ENCODE results near the gene SLC35G3.
A peak's percentile ranks its signal among the peaks of the same experiment; 100 is the strongest.
"Not testable (repeated sequence)": the region's sequence is repeated elsewhere in the genome, so short reads cannot be mapped to it uniquely, and the experiment has no call there.

SLC35G3 gene

DNA sequence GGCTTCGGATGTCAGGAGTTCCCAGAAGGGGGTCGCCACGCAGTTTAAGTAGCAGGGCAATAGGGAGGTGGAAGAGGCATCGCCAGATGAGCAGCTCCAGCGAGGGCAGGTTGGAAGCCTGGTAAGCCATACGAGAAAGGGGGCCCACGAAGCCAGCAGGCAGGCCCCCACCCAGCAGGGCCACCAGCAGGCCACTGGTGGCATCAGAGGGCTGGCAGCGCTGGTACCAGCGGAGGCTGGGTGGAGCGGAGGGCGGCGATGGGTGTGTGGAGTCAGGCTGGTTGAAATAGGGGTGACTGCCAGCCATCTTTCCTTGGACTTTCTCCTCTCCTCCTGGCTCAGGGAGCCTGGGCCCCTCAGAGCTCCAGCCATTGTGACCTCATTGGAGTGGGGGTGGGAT is at the start of gene SLC35G3:
SLC35G3 (minus strand) TSS at position 393 of the 400 bp plus-strand sequence; CDS start at position 307, 86 bp downstream.
- not testable (repeated sequence) for DNase-seq

DNA sequence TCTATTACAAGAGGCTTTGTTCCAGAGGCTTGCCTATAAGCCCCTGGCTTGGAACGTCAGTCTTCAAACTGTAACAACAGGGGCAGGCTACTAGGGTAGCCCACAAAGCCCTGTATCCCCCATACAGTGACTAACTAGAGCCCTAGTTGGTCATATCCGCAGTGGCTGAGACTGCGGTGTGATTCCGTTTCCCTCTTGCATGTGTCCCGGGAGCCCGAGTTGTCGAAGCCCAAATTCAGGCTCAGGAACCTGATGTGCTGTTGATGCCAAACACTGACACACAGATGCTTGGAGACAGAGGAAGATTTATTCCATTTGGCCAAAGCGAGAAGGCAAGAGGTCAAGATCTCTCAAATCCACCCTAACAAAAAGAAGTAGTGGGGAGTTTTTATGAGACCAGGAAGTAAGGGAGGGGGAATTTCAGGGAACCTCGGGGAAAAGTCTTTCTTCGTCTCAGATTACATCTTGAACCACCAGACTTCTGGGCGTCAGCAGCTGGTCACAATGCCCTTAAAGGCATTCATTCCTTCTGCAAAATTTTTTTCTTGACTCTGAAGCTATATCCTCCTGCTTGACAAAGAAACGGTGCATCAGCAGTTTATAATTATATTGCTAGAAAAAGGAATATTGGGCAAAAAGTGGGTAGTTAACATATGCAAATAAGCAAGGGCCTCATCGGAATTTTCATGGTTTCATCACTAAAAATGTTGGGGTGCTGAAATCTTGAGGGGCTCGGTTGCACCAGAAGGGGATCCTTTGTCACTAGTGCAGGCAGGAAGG is 49.6 kb upstream of the SLC35G3 start:
- peak in 1 of 4 experiments; percentile 33 for DNase-seq

DNA sequence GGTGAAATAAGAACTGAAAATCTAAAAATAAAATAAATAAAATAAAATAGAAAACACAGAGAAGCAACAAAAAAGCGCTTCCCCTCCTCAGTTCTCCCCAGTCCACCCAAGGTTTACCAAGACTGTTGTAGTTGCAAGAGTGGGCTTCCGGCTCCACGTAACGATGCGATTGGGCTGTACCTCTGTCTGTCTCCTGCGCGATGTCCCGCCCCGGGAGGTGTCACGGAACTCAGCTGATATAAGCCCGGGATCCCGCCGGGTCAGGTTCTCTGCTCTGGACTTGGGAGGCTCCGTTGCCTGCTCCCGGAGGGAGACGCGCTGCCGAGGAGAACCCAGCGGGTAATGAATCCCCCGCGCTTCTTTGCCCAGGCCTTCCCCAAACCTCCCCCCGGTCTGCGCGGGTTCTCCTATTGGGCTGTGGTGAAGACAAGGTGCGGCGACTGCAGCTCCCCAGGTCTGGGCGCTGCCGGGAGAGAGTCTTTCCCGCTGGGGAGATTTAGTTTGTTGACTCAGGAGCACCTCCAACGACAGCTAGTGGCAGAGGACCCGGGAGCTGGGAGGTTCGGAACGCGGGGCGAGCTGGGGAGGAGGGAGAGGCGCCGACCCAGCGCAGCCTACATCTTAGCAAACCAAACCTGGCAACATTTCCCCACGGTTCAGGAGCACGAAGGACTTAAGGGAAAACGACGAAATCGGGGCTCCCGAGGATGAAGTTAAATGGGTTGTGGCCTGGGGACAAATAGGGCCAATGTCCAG is 48.8 kb upstream of the SLC35G3 start, which contains the start of gene SLFN5:
SLFN5 (plus strand) TSS at position 268 of the 756 bp plus-strand sequence. CDS start 15,619 bp downstream, outside the sequence.
- peak; percentile 78 to 90 (median 88) for DNase-seq

DNA sequence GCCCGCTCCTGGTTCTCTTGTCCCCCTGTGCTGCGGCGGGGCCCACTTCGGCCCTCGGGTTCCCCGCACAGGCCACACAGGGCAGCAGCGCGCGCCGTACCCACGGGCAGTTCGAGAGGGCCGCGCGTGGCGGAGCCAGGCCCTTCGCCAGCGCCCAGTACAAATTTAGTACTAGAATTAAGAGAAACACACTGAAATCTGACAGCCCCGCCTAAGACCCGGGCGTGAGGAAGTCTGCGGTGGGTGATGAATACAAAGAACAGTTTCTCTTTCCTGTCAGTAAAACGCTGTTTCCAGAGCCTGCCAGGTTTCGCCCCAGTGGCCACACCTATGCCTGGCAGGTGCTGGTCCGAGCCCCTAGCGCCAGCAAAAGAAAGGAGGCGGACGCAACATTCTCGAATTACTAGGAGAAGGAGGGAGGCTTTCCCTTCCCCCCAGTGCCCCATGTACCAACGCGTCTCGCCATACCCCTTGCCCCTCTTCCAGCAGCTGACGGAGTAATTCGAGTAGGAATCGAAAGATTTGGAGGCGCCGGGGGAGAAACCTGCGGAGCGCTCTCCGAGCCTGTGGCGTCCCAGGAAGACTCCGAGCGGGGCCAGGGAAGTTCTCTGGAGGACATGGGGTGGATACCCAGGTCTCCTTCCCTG is 48.1 kb upstream of the SLC35G3 start:
- peak; percentile 60 to 75 (median 66) for DNase-seq

DNA sequence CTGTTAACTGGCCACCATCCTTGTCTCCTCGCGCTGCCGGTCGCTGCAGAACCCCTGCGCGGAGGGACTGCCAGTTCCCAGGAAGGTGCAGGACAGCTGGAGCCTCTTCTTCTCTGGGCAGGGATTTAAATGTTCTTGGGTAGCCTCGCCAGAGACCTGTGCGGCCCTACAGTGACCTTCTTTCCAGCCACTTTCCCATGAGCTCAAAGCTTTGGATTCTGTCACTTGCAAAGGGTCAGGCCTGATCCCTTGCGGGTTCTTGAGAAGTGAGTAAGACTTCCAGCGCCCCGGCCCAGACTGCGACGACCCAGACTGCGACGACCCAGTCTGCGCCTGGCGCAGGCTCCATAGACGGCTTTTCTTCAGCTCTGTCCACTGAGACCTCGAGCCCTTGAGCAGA is 47.3 kb upstream of the SLC35G3 start:
- peak in 2 of 4 experiments; percentile 11 to 19 for DNase-seq

DNA sequence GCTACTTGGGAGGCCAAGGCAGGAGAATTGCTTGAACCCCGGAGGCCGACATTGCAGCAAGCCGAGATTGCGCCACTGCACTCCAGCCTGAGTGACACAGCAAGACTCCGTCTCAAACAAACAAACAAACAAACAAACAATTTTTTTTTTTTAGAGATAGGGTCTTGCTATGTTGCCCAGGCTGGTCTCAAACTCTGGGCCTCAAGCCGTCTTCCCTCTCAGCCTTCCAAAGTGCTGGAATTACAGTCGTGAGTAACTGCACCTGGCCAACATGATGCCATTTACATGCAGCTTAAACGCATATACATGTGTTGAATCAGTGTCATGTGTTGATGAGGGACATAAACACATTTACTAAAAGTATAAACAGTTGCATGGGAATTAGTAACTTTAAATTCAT is 46.7 kb upstream of the SLC35G3 start:
- DNase-seq: no peak

DNA sequence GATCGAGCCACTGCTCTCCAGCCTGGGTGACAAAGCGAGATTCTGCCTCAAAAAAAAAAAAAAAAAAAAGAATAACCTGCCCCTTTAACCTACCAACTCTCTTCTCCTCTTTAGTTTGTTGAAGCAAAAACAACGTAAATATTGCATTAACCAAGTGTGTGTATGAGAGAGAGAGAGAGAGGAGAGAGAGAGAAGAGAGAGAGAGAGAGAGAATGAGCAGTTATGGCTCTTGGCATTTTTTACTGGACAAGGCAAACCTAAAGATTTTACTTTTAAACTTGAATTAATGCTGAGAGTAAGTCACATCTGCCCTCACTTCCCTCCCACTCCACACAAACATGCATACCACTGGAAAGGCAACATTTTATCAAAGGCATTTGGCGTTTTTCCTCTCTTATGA is 45.6 kb upstream of the SLC35G3 start:
- DNase-seq: no peak

DNA sequence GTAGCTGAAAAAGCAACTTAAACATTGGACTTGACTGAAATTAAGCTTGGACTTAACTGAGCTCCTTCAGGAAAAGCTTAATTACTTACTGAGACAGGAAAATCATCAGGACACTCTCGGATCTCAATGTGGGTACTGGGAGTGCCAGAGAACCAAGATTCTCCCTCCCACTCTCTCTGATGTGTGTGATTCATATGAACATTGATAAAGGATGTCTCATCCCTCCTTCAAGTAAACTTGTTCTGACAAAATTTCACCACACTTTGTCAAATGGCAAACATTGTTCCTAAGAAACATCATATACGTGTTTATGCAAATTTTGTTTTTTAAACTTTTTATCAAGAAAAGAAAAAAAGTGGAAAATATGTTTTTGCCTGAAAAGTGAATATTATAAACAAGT is 44.6 kb upstream of the SLC35G3 start:
- no peak for DNase-seq

DNA sequence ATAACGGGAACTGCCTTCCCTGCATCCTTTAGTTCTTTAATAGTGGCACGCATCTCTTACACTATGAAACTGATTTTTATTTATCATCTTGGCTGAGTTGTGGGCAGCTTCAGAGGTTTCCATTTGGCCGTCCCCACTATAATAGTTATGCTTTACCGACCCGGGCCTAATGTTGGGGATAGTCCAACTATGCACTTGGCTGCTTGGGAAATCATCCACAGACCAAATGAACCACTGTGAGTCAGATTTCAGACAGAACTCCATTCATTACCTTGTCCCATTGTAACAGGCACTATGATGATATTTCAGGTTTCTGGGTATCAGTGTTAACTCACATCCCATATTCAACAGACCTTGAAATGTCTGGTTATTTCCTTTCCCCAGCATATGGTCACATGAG is 42.6 kb upstream of the SLC35G3 start:
- no peak for DNase-seq

DNA sequence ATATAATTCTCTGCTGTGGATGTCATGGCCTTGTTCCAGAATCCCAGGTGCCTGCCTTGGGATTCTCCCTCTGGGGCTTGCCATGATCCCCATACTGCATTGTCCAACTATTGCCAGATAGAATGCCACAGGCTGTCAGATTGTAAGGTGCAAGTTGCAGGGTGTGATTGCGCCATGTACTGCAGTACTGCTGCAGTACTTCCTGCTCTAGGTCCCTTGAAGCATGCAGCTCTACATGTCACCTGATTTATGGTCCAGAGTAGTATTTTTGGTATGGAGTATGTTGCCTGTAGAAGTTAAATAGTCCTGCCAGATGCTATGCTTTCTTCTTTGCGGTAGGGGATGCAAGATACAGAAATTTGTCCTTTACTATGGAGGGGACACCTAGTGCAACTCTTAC is 41.7 kb upstream of the SLC35G3 start:
- no peak for DNase-seq

DNA sequence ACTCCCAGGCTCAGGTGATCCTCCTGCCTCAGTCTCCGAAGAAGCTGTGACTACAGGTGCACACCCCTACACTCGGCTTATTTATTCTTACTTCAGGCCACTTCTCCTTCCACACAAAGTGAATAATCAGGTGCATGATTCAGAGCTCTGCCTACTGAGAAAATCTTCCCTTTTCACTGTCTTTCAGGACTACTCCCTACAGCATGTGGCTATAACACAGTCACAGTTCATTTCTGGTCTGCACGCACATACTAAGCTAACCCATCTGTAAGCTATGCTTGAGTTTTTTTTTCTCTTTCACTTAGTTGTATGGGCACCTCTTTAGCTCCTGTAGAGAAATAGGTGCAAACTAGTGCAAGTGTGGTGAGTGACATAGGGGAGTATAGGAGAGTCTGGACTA is 41.1 kb upstream of the SLC35G3 start:
- DNase-seq: no peak

DNA sequence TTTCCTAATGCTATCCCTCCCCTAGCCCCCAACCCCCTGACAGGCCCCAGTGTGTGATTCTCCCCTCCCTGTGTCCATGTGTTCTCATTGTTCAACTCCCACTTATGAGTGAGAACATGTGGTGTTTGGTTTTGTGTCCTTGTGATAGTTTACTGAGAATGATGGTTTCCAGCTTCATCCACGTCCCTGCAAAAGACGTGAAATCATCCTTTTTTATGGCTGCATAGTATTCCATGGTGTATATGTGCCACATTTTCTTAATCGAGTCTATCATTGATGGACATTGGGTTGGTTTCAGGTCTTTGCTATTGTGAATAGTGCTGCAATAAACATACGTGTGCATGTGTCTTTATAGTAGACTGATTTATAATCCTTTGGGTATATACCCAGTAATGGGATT is 40.1 kb upstream of the SLC35G3 start:
- not testable (repeated sequence) for DNase-seq

DNA sequence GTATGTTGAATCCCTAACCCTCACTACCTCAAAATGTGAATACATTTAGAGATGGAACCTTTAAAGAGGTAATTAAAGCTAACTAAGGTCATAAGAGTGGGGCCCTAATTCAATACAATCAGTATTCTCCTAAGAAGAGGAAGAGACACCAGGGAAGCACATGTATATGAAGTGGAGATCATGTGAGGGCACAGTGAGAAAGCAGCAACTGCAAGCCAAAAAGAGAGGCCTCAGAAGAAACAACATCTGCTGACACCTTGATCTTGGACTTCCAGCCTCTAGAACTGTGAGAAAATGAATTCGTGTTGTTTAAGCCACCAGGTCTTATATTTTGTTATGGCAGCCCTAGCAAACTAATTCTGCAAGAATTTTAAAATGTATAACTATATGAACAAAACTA is 35.4 kb upstream of the SLC35G3 start:
- DNase-seq: no peak

DNA sequence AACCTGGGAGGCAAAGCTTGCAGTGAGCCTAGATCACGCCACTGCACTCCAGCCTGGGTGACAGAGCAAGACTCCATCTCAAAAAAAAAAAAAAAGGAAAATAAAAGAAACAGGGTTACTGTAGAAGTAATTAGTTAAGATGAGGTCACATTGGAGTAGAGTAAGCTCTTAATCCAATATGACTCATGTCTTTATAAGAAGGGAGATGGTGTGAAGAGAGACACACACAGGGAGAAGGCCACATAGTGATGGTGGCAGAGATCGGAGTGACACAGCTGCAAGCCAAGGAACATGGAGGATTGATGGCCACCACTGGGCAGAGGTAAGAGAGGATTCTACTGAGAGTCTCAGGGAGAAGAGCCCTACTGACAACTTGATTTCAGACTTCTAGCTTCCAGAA is 33.4 kb upstream of the SLC35G3 start:
- no peak for DNase-seq

DNA sequence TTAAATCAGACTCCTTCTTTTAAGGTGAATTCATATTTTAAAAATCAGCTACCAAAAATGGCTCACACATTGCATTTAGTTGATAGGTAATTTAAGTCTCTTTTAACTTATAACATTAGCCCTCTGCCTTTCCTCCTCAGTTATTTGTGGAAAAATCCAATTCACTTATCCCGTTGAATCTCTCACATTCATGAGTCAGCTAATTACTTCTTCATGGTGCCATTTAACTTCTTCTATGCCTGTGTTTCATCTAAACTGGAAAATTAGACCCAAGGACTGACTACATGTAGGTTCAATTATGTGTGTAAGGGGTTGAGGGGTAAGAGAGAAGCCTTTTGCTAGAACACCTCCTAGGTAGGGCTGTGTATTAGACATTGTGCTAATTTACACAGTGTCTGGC is 30.2 kb upstream of the SLC35G3 start:
- DNase-seq: no peak

DNA sequence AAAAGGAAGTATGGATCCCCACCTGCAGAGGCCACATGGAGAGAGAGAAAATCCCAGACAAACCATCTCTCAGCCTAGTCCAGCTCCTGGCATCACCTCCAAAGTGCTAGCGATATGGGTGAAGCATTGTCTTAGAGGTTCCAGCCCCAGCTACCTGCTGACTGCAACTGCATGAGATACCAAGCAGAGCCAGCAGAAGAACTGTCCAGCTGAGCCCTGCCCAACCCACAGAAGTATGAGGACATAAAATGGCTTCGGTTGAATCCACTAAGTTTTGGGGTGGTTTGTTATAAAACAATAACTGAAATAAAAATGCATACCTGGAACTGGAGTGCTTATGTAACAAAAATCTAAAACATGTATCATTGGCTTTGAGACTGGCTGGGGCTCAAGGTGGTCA is 28.3 kb upstream of the SLC35G3 start:
- no peak for DNase-seq

DNA sequence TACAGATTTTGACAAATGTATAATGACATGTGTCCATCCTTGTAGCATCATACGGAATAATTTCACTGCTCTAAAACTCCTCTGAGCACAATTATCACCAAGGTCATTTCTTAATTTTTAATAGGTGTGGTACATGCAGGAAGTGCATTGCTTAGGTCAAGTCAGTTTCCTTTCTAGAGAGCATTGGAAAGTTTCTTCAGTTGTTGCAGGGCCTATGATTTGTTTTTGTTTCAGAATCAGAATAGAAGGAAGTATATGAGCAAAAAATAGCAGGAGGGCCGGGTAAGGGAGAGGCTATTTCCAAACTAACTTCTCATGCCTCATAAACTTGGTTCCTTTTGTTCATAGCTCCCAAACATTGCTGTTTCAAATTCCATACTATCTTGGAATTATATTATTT is 24.7 kb upstream of the SLC35G3 start:
- DNase-seq: no peak

DNA sequence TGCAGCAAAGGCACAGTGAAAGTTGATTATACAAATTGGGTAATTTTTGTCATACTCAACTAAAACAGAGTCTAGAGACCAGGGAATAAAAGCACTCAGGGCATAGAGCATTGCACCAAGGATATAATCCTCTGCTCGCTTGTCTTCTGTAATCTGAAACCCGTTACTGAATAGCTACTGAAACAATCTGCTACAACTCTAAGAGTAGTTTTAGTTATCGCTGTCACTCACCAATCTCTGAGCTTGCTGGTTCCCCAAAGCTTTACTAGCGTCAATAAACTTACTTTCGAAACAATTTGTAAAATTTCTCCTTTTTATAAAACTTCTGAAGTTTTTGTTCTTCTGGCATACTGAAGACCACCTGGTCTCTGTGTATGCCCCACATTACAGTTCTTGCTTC is 22.9 kb upstream of the SLC35G3 start:
- no peak for DNase-seq

DNA sequence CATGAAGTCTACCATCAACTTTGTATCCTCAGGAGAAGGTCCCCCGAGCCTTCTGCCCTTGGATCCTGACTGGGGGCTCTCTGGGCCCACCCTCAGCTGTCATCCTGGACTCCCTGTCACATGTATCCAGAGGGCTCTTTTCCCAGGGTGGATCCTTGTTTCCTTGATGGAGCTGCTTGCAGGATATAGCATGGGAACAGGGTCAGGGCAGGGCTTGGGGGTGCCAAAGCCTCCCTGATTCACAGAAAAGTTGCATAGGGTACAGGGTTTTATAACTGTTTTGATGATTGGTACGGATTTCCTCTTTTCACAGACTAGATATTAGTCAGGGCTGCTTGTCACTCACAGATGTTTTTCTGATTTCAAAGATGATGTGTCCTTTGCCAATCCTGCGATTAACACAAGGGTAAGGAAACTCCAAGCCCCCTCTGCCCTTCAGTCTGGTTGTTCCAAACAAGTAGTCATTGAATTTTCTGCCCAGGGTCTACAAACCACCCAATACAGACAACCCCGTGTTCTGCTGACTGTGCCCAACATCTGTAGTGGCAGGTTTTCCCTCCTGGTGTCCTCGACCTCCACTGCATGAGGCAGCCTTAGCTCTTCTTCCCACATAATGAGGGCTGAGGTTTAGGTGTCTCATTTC is 20.6 kb upstream of the SLC35G3 start:
- no peak for DNase-seq

DNA sequence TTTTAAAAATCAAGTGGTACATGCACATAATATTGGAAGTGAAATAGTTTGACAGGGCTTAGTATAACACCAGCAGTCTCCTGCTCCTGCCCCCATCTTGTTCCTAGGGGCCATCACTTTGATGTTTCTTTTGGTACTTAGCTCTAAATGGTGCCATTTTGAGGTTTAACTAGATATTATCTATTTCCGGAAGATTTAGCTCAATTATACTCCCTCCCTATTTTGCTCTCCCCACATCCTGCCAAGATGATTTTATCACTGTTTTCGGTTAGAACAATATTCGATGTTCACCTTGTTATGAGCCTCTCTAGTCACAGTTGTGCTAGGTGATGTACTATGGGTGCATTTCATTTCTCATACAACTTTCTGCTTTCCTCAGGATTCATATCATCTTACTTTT is 20.0 kb upstream of the SLC35G3 start:
- peak in 2 of 4 experiments; percentile 11 to 12 for DNase-seq

DNA sequence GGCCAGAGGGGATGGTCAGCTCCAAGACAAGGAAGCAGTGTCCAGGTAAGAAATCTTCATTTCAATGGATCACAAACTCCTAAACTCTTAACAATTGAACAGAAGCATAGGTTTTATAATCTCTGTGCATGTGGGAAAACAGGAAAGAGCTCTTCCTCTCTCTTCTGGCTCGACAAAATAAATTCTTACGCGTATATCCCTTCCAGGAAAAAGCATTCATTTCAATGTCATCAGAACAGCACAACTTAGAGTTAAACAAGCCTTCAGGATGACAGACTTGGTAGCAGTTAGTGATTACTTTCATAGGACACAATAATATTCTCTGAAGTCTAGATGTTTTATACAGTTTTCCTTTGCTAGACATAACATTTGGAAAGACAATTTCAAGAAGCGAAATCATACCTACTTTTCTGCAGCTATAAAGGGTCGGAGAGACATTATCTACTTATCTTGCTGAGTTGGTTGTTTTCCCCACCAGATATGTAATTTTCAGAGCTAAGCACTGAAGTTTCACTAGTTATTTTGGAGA is 19.3 kb upstream of the SLC35G3 start:
- no peak for DNase-seq

DNA sequence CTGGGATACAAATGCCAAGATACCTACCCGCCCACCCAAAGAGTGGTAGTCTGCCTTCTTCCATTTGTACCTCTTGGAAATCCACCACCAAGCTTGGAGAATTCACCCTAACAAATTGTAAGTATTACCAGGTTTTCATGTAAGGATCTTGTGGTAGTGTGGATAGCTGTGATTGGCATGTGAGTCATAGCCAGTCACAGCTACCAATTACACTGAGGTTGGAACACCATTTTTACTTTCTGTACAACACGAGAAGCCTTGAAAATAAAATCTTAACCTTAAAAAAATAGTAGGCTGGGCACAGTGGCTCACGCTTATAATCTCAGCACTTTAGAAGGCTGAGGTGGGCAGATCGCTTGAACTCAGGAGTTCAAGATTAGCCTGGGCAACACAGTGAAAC is 18.5 kb upstream of the SLC35G3 start:
- no peak for DNase-seq

DNA sequence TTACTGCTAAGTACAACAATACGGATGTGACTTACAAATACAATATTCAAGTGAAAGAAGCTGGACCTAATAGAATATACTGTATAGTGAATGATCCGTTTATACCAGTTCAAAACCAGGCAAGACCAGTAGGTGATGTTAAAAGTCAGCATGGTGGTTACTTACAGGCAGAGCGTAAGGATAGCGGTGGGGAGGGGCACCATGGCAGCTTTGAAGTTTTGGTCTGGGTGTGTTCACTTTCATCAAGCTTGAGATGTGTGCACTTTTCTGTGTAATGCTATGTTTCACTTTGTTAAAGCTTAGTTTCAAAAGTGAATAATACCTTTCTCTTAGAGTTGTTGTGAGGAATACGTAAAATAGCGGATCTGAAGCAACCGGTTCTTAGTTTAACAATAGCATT is 16.5 kb upstream of the SLC35G3 start:
- peak in 1 of 4 experiments; percentile 11 for DNase-seq
